H9 (cell line): ENCODE data around the gene HHATL. TPM values are rescaled to one million over a fixed set of nuclear protein-coding genes. Genes with fewer than 3 reads are reported as not detected.

ENCODE experiments used
- DNase-seq: peaks from one replicate; pipeline ENCODE4 v3.0.0-alpha.2; 2017
- H2AFZ ChIP-seq: one replicate; pipeline ENCODE4 v1.6.1; 2013; ENCODE audit warnings: mild to moderate bottlenecking, low read length, control low read depth, moderate library complexity
- H2AK5ac ChIP-seq: 2 replicates; pipeline ENCODE4 v1.6.1; 2013; ENCODE audit warnings: low read length, control low read depth, mixed read lengths; ENCODE audit not compliant: insufficient read length
- H2BK120ac ChIP-seq: one replicate; pipeline ENCODE4 v1.6.1; 2013; ENCODE audit warnings: low read depth, mild to moderate bottlenecking, low read length, control low read depth, inconsistent platforms; ENCODE audit not compliant: poor library complexity, severe bottlenecking
- H2BK12ac ChIP-seq: 2 replicates; pipeline ENCODE4 v1.6.1; 2013; ENCODE audit warnings: low read length, control low read depth, mixed read lengths, low read depth; ENCODE audit not compliant: insufficient read length
- H2BK15ac ChIP-seq: 2 replicates; pipeline ENCODE4 v1.6.1; 2013; ENCODE audit warnings: low read depth, low read length, control low read depth
- H2BK20ac ChIP-seq: one replicate; pipeline ENCODE4 v1.6.1; 2013; ENCODE audit warnings: low read depth, mild to moderate bottlenecking, low read length, control low read depth, inconsistent platforms; ENCODE audit not compliant: poor library complexity, severe bottlenecking
- H2BK5ac ChIP-seq: 2 replicates; pipeline ENCODE4 v1.6.1; 2013; ENCODE audit warnings: low read length, control low read depth, mixed read lengths; ENCODE audit not compliant: insufficient read length
- H3K14ac ChIP-seq: 2 replicates; pipeline ENCODE4 v1.6.1; 2013; ENCODE audit warnings: low read length, control low read depth; ENCODE audit not compliant: insufficient read depth
- H3K18ac ChIP-seq: 2 replicates; pipeline ENCODE4 v1.6.1; 2013; ENCODE audit warnings: low read depth, mild to moderate bottlenecking, mixed read lengths, low read length, control low read depth; ENCODE audit not compliant: insufficient read length
- H3K23ac ChIP-seq: 2 replicates; pipeline ENCODE4 v1.6.1; 2013; ENCODE audit warnings: low read length, control low read depth, mixed read lengths, low read depth; ENCODE audit not compliant: insufficient read length
- H3K23me2 ChIP-seq: 2 replicates; pipeline ENCODE4 v1.6.1; 2013; ENCODE audit warnings: low read depth, mild to moderate bottlenecking, mixed read lengths, low read length, control low read depth; ENCODE audit not compliant: insufficient read length, poor library complexity, severe bottlenecking
- H3K27ac ChIP-seq: 2 replicates; pipeline ENCODE4 v1.5.1; 2013; ENCODE audit warnings: low read length, control low read depth, mixed read lengths, low read depth; ENCODE audit not compliant: insufficient read length
- H3K27me3 ChIP-seq: 2 replicates; pipeline ENCODE4 v1.6.1; 2013; ENCODE audit warnings: low read length, control low read depth, inconsistent platforms; ENCODE audit not compliant: insufficient read depth
- H3K4ac ChIP-seq: 2 replicates; pipeline ENCODE4 v1.6.1; 2013; ENCODE audit warnings: low read depth, mild to moderate bottlenecking, control low read depth, inconsistent platforms, low read length, moderate library complexity
- H3K4me1 ChIP-seq: 2 replicates; pipeline ENCODE4 v1.6.1; 2013; ENCODE audit warnings: low read length, control low read depth, inconsistent platforms; ENCODE audit not compliant: insufficient read depth
- H3K4me2 ChIP-seq: 2 replicates; pipeline ENCODE4 v1.6.1; 2013; ENCODE audit warnings: low read length, control low read depth, mixed read lengths; ENCODE audit not compliant: insufficient read length, insufficient read depth
- H3K56ac ChIP-seq: 2 replicates; pipeline ENCODE4 v1.6.1; 2013; ENCODE audit warnings: low read depth, mild to moderate bottlenecking, mixed read lengths, low read length, control low read depth; ENCODE audit not compliant: insufficient read length
- H3K79me1 ChIP-seq: 2 replicates; pipeline ENCODE4 v1.6.1; 2013; ENCODE audit warnings: low read depth, mild to moderate bottlenecking, moderate library complexity, low read length, control low read depth, inconsistent platforms; ENCODE audit not compliant: insufficient read depth, poor library complexity, severe bottlenecking
- H3K79me2 ChIP-seq: 2 replicates; pipeline ENCODE4 v1.6.1; 2013; ENCODE audit warnings: low read length, control low read depth, inconsistent platforms; ENCODE audit not compliant: insufficient read depth
- H3K9ac ChIP-seq: 2 replicates; pipeline ENCODE4 v1.6.1; 2013; ENCODE audit warnings: low read length, control low read depth, mixed read lengths; ENCODE audit not compliant: insufficient read length; ENCODE audit errors: extremely low read depth
- H3K9me3 ChIP-seq: one replicate; pipeline ENCODE4 v1.6.1; 2013; ENCODE audit warnings: low read depth, low read length, inconsistent platforms; ENCODE audit not compliant: control insufficient read depth
- H3T11ph ChIP-seq: one replicate; pipeline ENCODE4 v1.6.1; 2013; ENCODE audit warnings: mild to moderate bottlenecking, low read length, control low read depth, inconsistent platforms
- H4K20me1 ChIP-seq: one replicate; pipeline ENCODE4 v1.6.1; 2013; ENCODE audit not compliant: control insufficient read depth, insufficient read length, insufficient read depth
- H4K5ac ChIP-seq: 2 replicates; pipeline ENCODE4 v1.6.1; 2013; ENCODE audit warnings: low read depth, mild to moderate bottlenecking, mixed read lengths, low read length, control low read depth; ENCODE audit not compliant: insufficient read length
- H4K8ac ChIP-seq: replicated peaks from 2 replicates; pipeline ENCODE4 v1.6.1; 2013; ENCODE audit warnings: low read length, control low read depth, mixed read lengths, low read depth; ENCODE audit not compliant: insufficient read length
- H4K91ac ChIP-seq: 2 replicates; pipeline ENCODE4 v1.6.1; 2013; ENCODE audit warnings: low read depth, mild to moderate bottlenecking, moderate library complexity, mixed read lengths, low read length, control low read depth; ENCODE audit not compliant: insufficient read length
- H3K27ac Mint-ChIP-seq, 3 experiments: 2 replicates in 2 of 3; 3 replicates in 1 of 3; pipeline ENCODE4 v1.8.0; 2020 to 2021; ENCODE audit warnings: mixed read lengths in 3 of 3, mild to moderate bottlenecking in 1 of 3, moderate library complexity in 1 of 3
- H3K27me3 Mint-ChIP-seq: 2 replicates; pipeline ENCODE4 v1.8.0; 2021; ENCODE audit warnings: low read depth, mild to moderate bottlenecking, moderate library complexity, mixed read lengths
- H3K36me3 Mint-ChIP-seq, 3 experiments: 2 replicates in 2 of 3; 3 replicates in 1 of 3; pipeline ENCODE4 v1.8.0; 2020 to 2021; ENCODE audit warnings: low read depth in 3 of 3, mixed read lengths in 3 of 3; ENCODE audit not compliant: insufficient read depth in 1 of 3
- H3K4me1 Mint-ChIP-seq, 2 experiments: 2 replicates each; pipeline ENCODE4 v1.8.0; 2020; ENCODE audit warnings: mixed read lengths in 2 of 2
- H3K4me3 Mint-ChIP-seq, 2 experiments: 2 replicates in 1 of 2; 3 replicates in 1 of 2; pipeline ENCODE4 v1.8.0; 2020 to 2021; ENCODE audit warnings: mild to moderate bottlenecking in 2 of 2, mixed read lengths in 2 of 2, moderate library complexity in 1 of 2
- H3K9me3 Mint-ChIP-seq, 2 experiments: 2 replicates in 1 of 2; 3 replicates in 1 of 2; pipeline ENCODE4 v1.8.0; 2020; ENCODE audit warnings: mild to moderate bottlenecking in 2 of 2, mixed read lengths in 2 of 2, moderate library complexity in 1 of 2
- CTCF ChIP-seq: fragments of 200-600 bp; sonication (generic); conservative IDR thresholded peaks from 3 replicates; pipeline ENCODE4 v1.8.0; 2021; ENCODE audit warnings: antibody characterized with exemption, mild to moderate bottlenecking
- WGBS: extraction: QIAGEN DNeasy Blood & Tissue Kit; methylation state at CpG from one replicate; pipeline ENCODE4 v1.1.7; 2013; ENCODE audit warnings: missing lambda C conversion rate, low lambda C conversion rate, mixed read lengths; ENCODE audit not compliant: insufficient read length; ENCODE audit errors: extremely low coverage; 5-methylcytosine and 5-hydroxymethylcytosine counted together
- total RNA-seq: library from RNA; stranded (reverse); gene quantifications from 2 replicates; pipeline ENCODE4 v1.2.1, GENCODE V29; 2021

HHATL gene
- total RNA-seq, 1 experiment from 2014 or later: 0.46 TPM

- no peak overlapping the region; a peak in 1 of 7 replicates for H3K27ac Mint-ChIP-seq
- Histone ChIP-seq H2BK20ac (no peak overlapping the region), H4K8ac (no peak overlapping the region), H3K23me2 (no peaks in the 10 kb centered on the region), H3K79me2 (no peaks in the 10 kb centered on the region), H2AFZ (no peak overlapping the region), H3K18ac (no peak overlapping the region), H4K5ac (no peak overlapping the region), H4K20me1 (no peaks in the 10 kb centered on the region), H4K91ac (no peak overlapping the region), H2BK5ac (no peak overlapping the region), H3K79me1 (no peaks in the 10 kb centered on the region), H2BK120ac (no peak overlapping the region), H3K27ac (no peak overlapping the region), H3K27me3 (no peaks in the 10 kb centered on the region), H3T11ph (no peak overlapping the region), H3K4ac (no peak overlapping the region), H2AK5ac (no peak overlapping the region), H2BK15ac (no peak overlapping the region), H3K4me2 (no peak overlapping the region), H3K56ac (no peak overlapping the region), H3K4me1 (no peaks in the 10 kb centered on the region), H2BK12ac (no peak overlapping the region), H3K23ac (no peak overlapping the region), H3K14ac (no peak overlapping the region), H3K9ac (no peak overlapping the region), H3K9me3 (peaks cover 5% of the 10 kb centered on the region)
- peaks cover 6 to 8% of the 10 kb centered on the region in 2 experiments for H3K9me3 Mint-ChIP-seq
- no peaks in the 10 kb centered on the region; the same call in 1 of the 2 replicates for H3K27me3 Mint-ChIP-seq
- peaks cover 0 to 9% (median 0%) of the 10 kb centered on the region in 3 experiments; a peak in 1 of 7 replicates for H3K36me3 Mint-ChIP-seq
- no peak for DNase-seq
- no peak overlapping the region for H3K4me3 Mint-ChIP-seq
- no peak for TF ChIP-seq CTCF
- peaks cover 9 to 11% of the 10 kb centered on the region in 2 experiments for H3K4me1 Mint-ChIP-seq
- WGBS: no CpG with 5 or more reads among the region's 2 CpGs
Measured at GRCh38 chr3:42678447-42678846, 24.2 kb downstream of the HHATL start.
